Hematopoietic multipotent progenitor cell treated with erythropoietin and hydrocortisone succinate and interleukin-3 and kit ligand, for 4 days (in vitro differentiated cells): ENCODE data around the gene MYBPH.

Experiments used
- DNase-seq: peaks from one replicate; pipeline ENCODE4 v3.0.0-alpha.2; 2015

The MYBPH gene

GRCh38 chr1:203126866-203127665 is 48.6 kb downstream of the MYBPH start:
- no peak for DNase-seq

GRCh38 chr1:203126151-203126865 is 49.3 kb downstream of the MYBPH start:
- DNase-seq, result peak; percentile 36

GRCh38 chr1:203124546-203125317 is 50.9 kb downstream of the MYBPH start:
- no peak for DNase-seq

- DNase-seq, result no peak
Observed at GRCh38 chr1:203124011-203124410, 51.6 kb downstream of the MYBPH start.

- no peak for DNase-seq
Observed at GRCh38 chr1:203122159-203122558, 53.5 kb downstream of the MYBPH start.

- DNase-seq, result peak; percentile 32
Observed at GRCh38 chr1:203121186-203122015, 54.2 kb downstream of the MYBPH start.

GRCh38 chr1:203120325-203121153 is 55.1 kb downstream of the MYBPH start:
- DNase-seq, result no peak
